ENCODE results near the gene SLC7A14.
"Not testable (repeated sequence)": the region's sequence is repeated elsewhere in the genome, so short reads cannot be mapped to it uniquely, and the experiment has no call there.

The SLC7A14 gene

GRCh38 chr3:170589113-170589512 is 3.2 kb upstream of the SLC7A14 start:
- Mint-ChIP-seq H3K4me1 (peaks cover 5% of the 10 kb centered on the region), H3K36me3 (ENCODE audit: low read depth) (no peaks in the 10 kb centered on the region), H3K4me3 (no peak overlapping the region), H3K27ac (no peak overlapping the region), H3K9me3 (no peaks in the 10 kb centered on the region), H3K27me3 (ENCODE audit: low read depth, poor library complexity) (peaks cover 52% of the 10 kb centered on the region)
- DNase-seq, result no peak
- no peak for TF ChIP-seq CTCF (IDR thresholded peaks at IDR 0.05)

DNA sequence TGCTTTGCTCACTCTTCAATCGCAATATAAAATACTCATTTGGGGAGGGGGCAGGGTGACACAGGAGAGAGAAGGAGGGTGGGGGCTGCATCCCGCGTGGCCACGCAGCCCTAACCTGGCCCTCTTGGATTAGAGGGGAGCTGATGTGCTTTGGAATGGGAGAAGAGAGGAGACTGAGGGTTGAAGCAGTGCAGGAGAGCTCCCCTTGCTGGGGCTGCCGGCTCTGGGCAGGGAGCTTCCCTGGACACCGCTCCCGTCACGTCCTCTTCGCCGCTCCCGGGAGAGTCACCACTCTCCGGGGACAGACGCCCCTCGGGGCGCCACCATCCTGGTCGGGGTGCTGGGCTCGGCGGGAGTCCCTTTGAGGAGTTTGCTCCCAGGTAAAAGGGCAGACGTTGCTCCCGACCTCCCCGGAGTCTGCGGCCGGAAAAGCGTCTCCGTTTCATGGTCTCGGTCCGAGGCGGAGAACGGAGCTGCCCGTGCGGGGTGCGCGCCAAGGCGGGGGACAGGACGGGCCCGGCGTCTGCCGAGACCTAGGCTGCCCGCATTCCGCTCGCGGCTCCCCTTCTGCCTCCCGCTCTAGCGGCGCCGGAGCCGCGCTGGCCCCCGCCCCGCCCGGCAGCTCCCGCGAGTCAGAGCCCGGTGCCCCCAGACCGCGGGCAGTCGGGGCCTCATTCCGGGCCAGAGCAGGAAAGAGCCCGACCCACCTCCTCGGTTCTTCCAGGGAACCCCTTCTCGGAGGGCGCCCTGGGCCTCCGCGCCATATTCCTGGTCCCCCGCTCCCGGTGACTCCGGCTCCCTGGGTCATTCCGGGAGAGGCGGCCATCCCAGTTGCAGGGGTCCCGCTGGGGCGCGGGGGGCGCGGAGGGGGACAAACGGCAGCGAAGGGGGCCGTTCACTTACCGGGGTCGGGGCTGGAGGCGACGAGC is 603 bp downstream of the SLC7A14 start:
- no peaks in the 10 kb centered on the region for H3K9me3 Mint-ChIP-seq
- H3K4me1 Mint-ChIP-seq, result peaks cover 5% of the 10 kb centered on the region
- H3K27me3 Mint-ChIP-seq (ENCODE audit: low read depth, poor library complexity), result peaks cover 75% of the 10 kb centered on the region
- TF ChIP-seq CTCF (IDR thresholded peaks at IDR 0.05), result no peak
- peak; percentile 53 for DNase-seq
- H3K27ac Mint-ChIP-seq, result no peak overlapping the region
- peak overlapping the region; percentile 79 for H3K4me3 Mint-ChIP-seq
- H3K36me3 Mint-ChIP-seq (ENCODE audit: low read depth), result no peaks in the 10 kb centered on the region

- Mint-ChIP-seq H3K27ac (no peak overlapping the region), H3K4me1 (peaks cover 5% of the 10 kb centered on the region), H3K36me3 (ENCODE audit: low read depth) (no peaks in the 10 kb centered on the region), H3K9me3 (no peaks in the 10 kb centered on the region), H3K4me3 (peak overlapping the region; percentile 79), H3K27me3 (ENCODE audit: low read depth, poor library complexity) (peaks cover 80% of the 10 kb centered on the region)
- DNase-seq, result peak; percentile 98
- no peak for TF ChIP-seq CTCF (IDR thresholded peaks at IDR 0.05)
Observed at GRCh38 chr3:170584585-170585007, 1.3 kb downstream of the SLC7A14 start.

GRCh38 chr3:170579646-170580045 is 6.2 kb downstream of the SLC7A14 start:
- Mint-ChIP-seq H3K4me3 (no peak overlapping the region), H3K27ac (no peak overlapping the region), H3K36me3 (ENCODE audit: low read depth) (no peaks in the 10 kb centered on the region), H3K27me3 (ENCODE audit: low read depth, poor library complexity) (peaks cover 45% of the 10 kb centered on the region), H3K9me3 (no peaks in the 10 kb centered on the region), H3K4me1 (peaks cover 2% of the 10 kb centered on the region)
- DNase-seq, result no peak
- no peak for TF ChIP-seq CTCF (IDR thresholded peaks at IDR 0.05)

DNA sequence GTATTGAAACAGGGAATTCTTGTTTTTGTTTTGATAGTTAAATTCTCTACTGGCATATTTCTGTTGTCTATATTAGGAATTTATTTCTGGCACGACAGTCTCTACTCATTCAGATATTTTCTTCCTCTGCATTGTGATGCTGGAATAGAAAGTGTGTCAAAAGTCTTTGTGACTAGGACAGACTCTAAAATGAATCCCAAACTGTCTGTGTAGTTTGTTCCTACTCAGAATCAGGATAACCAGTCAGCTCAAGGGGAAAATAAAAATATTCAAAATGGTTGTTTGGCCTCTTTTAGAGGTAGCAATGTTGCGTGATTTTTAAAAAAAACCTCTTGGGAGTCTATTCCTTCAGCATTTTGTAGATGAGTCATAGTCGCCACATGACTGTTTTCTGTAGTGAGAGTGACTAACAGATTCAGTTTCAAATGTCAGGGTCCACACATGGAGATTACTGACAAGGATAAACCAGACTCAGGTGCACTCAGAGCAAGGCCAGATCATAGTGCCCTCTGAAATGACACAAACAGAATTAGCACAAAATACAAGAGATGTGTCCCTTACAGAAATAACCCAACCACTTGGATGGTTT is 13.1 kb downstream of the SLC7A14 start:
- H3K4me3 Mint-ChIP-seq, result no peak overlapping the region
- no peak for TF ChIP-seq CTCF (IDR thresholded peaks at IDR 0.05)
- no peaks in the 10 kb centered on the region for H3K4me1 Mint-ChIP-seq
- peaks cover 4% of the 10 kb centered on the region for H3K27me3 Mint-ChIP-seq (ENCODE audit: low read depth, poor library complexity)
- H3K9me3 Mint-ChIP-seq, result peaks cover 4% of the 10 kb centered on the region
- no peak overlapping the region for H3K27ac Mint-ChIP-seq
- H3K36me3 Mint-ChIP-seq (ENCODE audit: low read depth), result no peaks in the 10 kb centered on the region
- DNase-seq, result no peak

GRCh38 chr3:170567598-170567997 is 18.3 kb downstream of the SLC7A14 start:
- not testable (repeated sequence) for H3K36me3 Mint-ChIP-seq (ENCODE audit: low read depth)

More at GRCh38 chr3:170567598-170567997, 18.3 kb downstream of the SLC7A14 start:
- H3K4me1 Mint-ChIP-seq; H3K27me3 Mint-ChIP-seq (ENCODE audit: low read depth, poor library complexity); H3K4me3 Mint-ChIP-seq; H3K27ac Mint-ChIP-seq; DNase-seq; H3K9me3 Mint-ChIP-seq: not testable (repeated sequence)
